Omental fat pad (tissue), 4 donors: ENCODE measurements around the gene PSMB4. TPM values are rescaled to one million over a fixed set of nuclear protein-coding genes. Genes with fewer than 3 reads are reported as not detected.

Experiments
- ATAC-seq: fragments of 150-250 bp; one replicate; pipeline ENCODE4 v1.9.1; 2016; ENCODE audit warnings: mild to moderate bottlenecking, moderate library complexity; ENCODE audit not compliant: low FRiP score
- DNase-seq: peaks from one replicate; pipeline ENCODE4 v3.0.0-alpha.2; 2019; ENCODE audit warnings: low spot score
- CTCF ChIP-seq, 3 donors: fragments of 450-650 bp; IDR thresholded peaks; one replicate each; pipeline ENCODE4 v1.5.1; 2016 to 2017; ENCODE audit warnings: antibody characterized with exemption in 3 of 3, mild to moderate bottlenecking in 3 of 3, moderate library complexity in 2 of 3
- total RNA-seq, 4 donors: library from RNA; depleted of rRNA; stranded (reverse); fragments of >200 nt; gene quantifications; one replicate each; pipeline ENCODE4 v1.1.0, GENCODE V29; 2016

PSMB4 gene
- total RNA-seq, 4 donors from 2014 or later, result 218 to 238 (median 231) TPM

GRCh38 chr1:151405187-151405951 lies 6.0 kb downstream of the PSMB4 start:
- DNase-seq (no peak), ATAC-seq (no peak)
- TF ChIP-seq CTCF (IDR thresholded peaks at IDR 0.05), result no peak

- ATAC-seq, result no peak
- no peak for TF ChIP-seq CTCF (IDR thresholded peaks at IDR 0.05)
- DNase-seq, result no peak
These were observed 6.8 kb downstream of the PSMB4 start for GRCh38 chr1:151406176-151406575.

GRCh38 chr1:151407304-151407703 lies 7.9 kb downstream of the PSMB4 start:
- TF ChIP-seq CTCF (IDR thresholded peaks at IDR 0.05), result no peak
- no peak for ATAC-seq
- no peak for DNase-seq

- DNase-seq (no peak), ATAC-seq (no peak)
- TF ChIP-seq CTCF (IDR thresholded peaks at IDR 0.05), result no peak
These were observed 9.5 kb downstream of the PSMB4 start for GRCh38 chr1:151408891-151409290.

GRCh38 chr1:151411884-151412283 lies 12.5 kb downstream of the PSMB4 start:
- DNase-seq, result no peak
- no peak for ATAC-seq
- no peak for TF ChIP-seq CTCF (IDR thresholded peaks at IDR 0.05)

GRCh38 chr1:151416231-151416630 lies 16.9 kb downstream of the PSMB4 start:
- DNase-seq (no peak), ATAC-seq (no peak)
- TF ChIP-seq CTCF (IDR thresholded peaks at IDR 0.05), result no peak

- ATAC-seq (no peak), DNase-seq (no peak)
- TF ChIP-seq CTCF (IDR thresholded peaks at IDR 0.05), result no peak
These were observed 18.7 kb downstream of the PSMB4 start for GRCh38 chr1:151418081-151418480.
